AG04450 (cell line): ENCODE results near the gene COL27A1. TPM values are rescaled to one million over a fixed set of nuclear protein-coding genes. Genes with fewer than 3 reads are reported as not detected.

Experiments used
- CTCF ChIA-PET: fragments of 300-600, 350-600 bp; formaldehyde crosslinking; extraction: SDS; loops from one replicate; lab custom pipeline; 2022; ENCODE audit warnings: antibody characterized with exemption, inconsistent platforms; lab: Charles Lee
- POLR2A ChIA-PET: fragments of 350-600 bp; formaldehyde crosslinking; extraction: SDS; loops from one replicate; lab custom pipeline; 2021; ENCODE audit warnings: antibody characterized with exemption, inconsistent platforms; lab: Yijun Ruan, JAX
- DNase-seq: peaks from one replicate; pipeline ENCODE4 v3.0.0-alpha.2; 2011; ENCODE audit warnings: low read depth, low spot score
- H3K27ac ChIP-seq: one replicate; pipeline ENCODE4 v1.5.1; 2012; ENCODE audit warnings: low read depth, low read length, control low read depth
- H3K27me3 ChIP-seq: one replicate; pipeline ENCODE4 v1.6.0; 2012; ENCODE audit warnings: low read length; ENCODE audit not compliant: control insufficient read depth, insufficient read depth
- H3K4me3 ChIP-seq: 2 replicates; pipeline ENCODE4 v1.5.1; 2011; ENCODE audit warnings: mild to moderate bottlenecking, low read depth, low read length, control low read depth
- H3K9me3 ChIP-seq: 2 replicates; pipeline ENCODE4 v1.5.1; 2012; ENCODE audit warnings: low read length; ENCODE audit not compliant: control insufficient read depth, insufficient read depth
- polyA plus RNA-seq: library from polyadenylated mRNA; depleted of rRNA; stranded (reverse); fragments of >200 nt; gene quantifications from 2 replicates; pipeline ENCODE4 v1.2.3, GENCODE V29; 2011
- TF ChIP-seq, protein P1 (sequence below): IDR thresholded peaks from 2 replicates; pipeline ENCODE4 v1.5.1; 2011; ENCODE audit warnings: low read depth, low read length, control low read depth, inconsistent platforms

Gene COL27A1
- polyA plus RNA-seq, 1 experiment = 8.5 TPM

DNA sequence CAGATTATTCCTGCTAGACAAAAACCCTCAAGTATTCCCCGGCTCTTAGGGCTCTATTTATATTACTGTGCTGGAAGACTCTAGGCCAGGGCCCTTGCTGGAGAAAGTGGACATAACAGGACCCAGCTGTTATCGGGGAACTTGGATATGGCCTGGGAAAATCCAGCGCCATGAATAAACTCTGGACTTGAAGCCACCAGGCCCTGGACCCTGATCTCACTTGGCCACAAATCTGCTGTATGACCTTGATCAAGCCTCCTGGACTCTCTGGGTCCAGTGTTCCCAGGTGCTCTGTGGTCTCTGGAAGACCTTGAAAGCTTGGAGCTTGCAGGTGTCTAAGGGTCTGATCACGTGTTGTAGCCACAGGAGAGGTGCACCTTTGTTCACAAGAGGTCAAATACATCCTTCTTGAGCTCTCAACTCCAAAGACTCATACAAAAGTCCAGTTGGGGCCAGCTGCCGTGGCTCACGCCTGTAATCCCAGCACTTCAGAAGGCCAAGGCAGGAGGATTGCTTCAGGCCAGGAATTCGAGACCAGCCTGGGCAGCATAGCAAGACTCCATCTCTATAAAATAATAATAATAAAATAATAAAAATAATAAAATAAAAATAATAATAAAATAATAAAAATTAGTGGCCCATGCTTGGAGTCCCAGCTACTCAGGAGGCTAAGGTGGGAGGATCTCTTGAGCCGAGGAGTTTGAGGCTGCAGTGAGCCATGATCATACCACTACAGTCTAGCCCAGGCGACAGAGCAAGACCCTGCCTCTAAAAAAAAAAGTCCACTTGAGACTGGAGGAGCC lies 26.5 kb downstream of the COL27A1 start:
- H3K4me3 ChIP-seq = no peak overlapping the region
- TF ChIP-seq, protein P1, sequence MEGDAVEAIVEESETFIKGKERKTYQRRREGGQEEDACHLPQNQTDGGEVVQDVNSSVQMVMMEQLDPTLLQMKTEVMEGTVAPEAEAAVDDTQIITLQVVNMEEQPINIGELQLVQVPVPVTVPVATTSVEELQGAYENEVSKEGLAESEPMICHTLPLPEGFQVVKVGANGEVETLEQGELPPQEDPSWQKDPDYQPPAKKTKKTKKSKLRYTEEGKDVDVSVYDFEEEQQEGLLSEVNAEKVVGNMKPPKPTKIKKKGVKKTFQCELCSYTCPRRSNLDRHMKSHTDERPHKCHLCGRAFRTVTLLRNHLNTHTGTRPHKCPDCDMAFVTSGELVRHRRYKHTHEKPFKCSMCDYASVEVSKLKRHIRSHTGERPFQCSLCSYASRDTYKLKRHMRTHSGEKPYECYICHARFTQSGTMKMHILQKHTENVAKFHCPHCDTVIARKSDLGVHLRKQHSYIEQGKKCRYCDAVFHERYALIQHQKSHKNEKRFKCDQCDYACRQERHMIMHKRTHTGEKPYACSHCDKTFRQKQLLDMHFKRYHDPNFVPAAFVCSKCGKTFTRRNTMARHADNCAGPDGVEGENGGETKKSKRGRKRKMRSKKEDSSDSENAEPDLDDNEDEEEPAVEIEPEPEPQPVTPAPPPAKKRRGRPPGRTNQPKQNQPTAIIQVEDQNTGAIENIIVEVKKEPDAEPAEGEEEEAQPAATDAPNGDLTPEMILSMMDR = no peak
- H3K9me3 ChIP-seq = no peaks in the 10 kb centered on the region
- H3K27me3 ChIP-seq = no peaks in the 10 kb centered on the region
- CTCF ChIA-PET = no interaction called here
- H3K27ac ChIP-seq = peak overlapping the region; percentile 77
- DNase-seq = no peak
- POLR2A ChIA-PET = no interaction called here

DNA sequence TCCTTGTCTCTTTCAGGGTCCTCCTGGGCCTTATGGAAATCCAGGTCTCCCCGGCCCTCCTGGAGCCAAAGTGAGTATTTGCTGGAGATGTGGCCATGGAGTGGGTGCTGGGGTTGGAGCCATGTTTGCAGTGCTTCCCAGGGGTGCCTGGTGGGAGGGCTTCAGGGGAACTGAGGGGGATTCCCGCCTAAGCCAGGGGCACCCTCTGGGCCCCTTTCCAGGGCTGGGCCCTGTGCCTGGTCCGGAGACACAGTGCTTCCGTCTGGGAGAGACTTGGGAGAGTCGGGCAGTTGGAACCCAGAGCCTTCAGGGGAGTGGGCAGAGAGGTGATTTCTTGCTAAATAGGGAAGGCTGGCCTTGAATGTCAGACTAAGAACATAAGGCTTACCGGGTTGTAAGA lies 27.7 kb downstream of the COL27A1 start:
- ChIA-PET CTCF (no interaction called here), POLR2A (no interaction called here)
- H3K9me3 ChIP-seq = no peaks in the 10 kb centered on the region
- no peak overlapping the region for H3K4me3 ChIP-seq
- TF ChIP-seq, protein P1 = no peak
- H3K27me3 ChIP-seq = no peaks in the 10 kb centered on the region
- no peak overlapping the region for H3K27ac ChIP-seq
- DNase-seq = no peak

DNA sequence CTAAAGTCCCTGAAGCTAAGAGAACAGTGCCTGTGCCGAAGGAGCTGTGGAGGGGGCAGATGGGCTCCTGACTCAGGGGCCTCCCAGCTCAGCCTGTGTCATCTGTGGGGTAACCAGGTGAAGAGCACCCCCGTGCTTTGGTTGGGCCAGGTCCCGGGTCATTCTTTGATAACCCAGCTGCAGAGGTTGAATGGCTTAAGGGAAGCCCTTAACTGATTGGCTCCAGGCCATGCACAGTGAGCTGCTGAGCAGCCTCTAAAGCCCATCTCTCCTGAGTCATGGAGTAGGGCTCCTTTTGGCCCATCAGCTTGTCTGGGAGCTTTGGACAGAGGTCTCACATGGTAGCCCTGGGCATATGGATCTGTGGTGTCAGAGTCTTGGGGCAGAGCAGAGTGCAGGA lies 28.7 kb downstream of the COL27A1 start:
- H3K9me3 ChIP-seq = no peaks in the 10 kb centered on the region
- TF ChIP-seq, protein P1 = no peak
- CTCF ChIA-PET = no interaction called here
- POLR2A ChIA-PET = interaction anchor here (0.6 to 0.8 kb wide), 2 partner anchors 17 to 715 kb away, joined by 3 to 6 read pairs; no protein-coding TSS in a partner anchor
- H3K27ac ChIP-seq = no peak overlapping the region
- no peak overlapping the region for H3K4me3 ChIP-seq
- DNase-seq = no peak
- H3K27me3 ChIP-seq = no peaks in the 10 kb centered on the region

DNA sequence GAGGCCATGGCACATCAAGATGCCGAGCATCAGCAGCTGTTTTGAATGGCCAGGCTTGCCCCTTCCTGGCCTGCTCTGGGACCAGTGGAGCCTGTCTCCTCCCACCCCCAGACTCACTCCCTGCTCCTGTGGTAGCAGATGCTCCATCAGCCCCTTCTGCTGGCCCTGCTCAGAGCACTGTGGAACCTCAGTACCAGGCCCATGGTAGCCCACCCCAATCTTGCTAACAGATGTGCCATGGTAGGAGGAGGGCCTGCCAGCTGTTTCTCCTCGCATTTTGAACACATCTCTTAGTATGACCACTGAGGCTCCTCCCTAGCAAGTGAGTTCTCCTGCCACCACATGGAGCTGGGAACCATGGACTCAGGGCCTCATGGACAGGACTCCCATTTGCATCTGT lies 29.5 kb downstream of the COL27A1 start:
- H3K9me3 ChIP-seq = peaks cover under 1% of the 10 kb centered on the region; the same call in 1 of the 2 replicates
- CTCF ChIA-PET = no interaction called here
- H3K27ac ChIP-seq = no peak overlapping the region
- no peaks in the 10 kb centered on the region for H3K27me3 ChIP-seq
- POLR2A ChIA-PET = no interaction called here
- TF ChIP-seq, protein P1 = no peak
- no peak for DNase-seq
- H3K4me3 ChIP-seq = no peak overlapping the region
